Spleen (tissue), 11 donors: ENCODE results near the gene RAB3GAP1. TPM values are rescaled to one million over a fixed set of nuclear protein-coding genes. Genes with fewer than 3 reads are reported as not detected.

Experiments used
- DNase-seq: peaks from one replicate; pipeline ENCODE4 v3.0.0-alpha.2; 2020
- H3K27ac ChIP-seq, 8 donors: fragments of 200-600 bp; sonication (generic) in 7 of 8; 1 replicate in 4 of 8; 2 replicates in 4 of 8; pipeline versions ENCODE4 v1.5.0 to v1.8.0; 2016 to 2021; ENCODE audit warnings: inconsistent platforms in 4 of 8, mild to moderate bottlenecking in 4 of 8, moderate library complexity in 1 of 8
- H3K27me3 ChIP-seq, 7 donors: fragments of 200-600 bp; sonication (generic) in 6 of 7; replicated peaks in 1 of 7; 1 replicate in 4 of 7; 2 replicates in 3 of 7; pipeline versions ENCODE4 v1.5.0 to v1.8.0; 2016 to 2021; ENCODE audit warnings: inconsistent platforms in 3 of 7, mild to moderate bottlenecking in 1 of 7
- H3K36me3 ChIP-seq, 6 donors: fragments of 200-600 bp; sonication (generic) in 5 of 6; 1 replicate in 4 of 6; 2 replicates in 2 of 6; pipeline versions ENCODE4 v1.5.0 to v1.8.0; 2016 to 2021; ENCODE audit warnings: inconsistent platforms in 2 of 6
- H3K4me1 ChIP-seq, 6 donors: fragments of 200-600 bp; sonication (generic) in 5 of 6; 1 replicate in 3 of 6; 2 replicates in 3 of 6; pipeline versions ENCODE4 v1.5.0 to v1.8.0; 2016 to 2021; ENCODE audit warnings: inconsistent platforms in 3 of 6
- H3K4me3 ChIP-seq, 8 donors: fragments of 200-600 bp; sonication (generic) in 7 of 8; 1 replicate in 4 of 8; 2 replicates in 4 of 8; pipeline versions ENCODE4 v1.5.0 to v1.8.0; 2016 to 2021; ENCODE audit warnings: inconsistent platforms in 4 of 8, mild to moderate bottlenecking in 4 of 8, moderate library complexity in 2 of 8
- H3K9me3 ChIP-seq, 8 donors: fragments of 200-600 bp; sonication (generic) in 7 of 8; 1 replicate in 4 of 8; 2 replicates in 4 of 8; pipeline versions ENCODE4 v1.5.0 to v1.8.0; 2016 to 2021; ENCODE audit warnings: inconsistent platforms in 4 of 8
- POLR2A ChIP-seq, 3 donors: fragments of 450-650 bp; IDR thresholded peaks; one replicate each; pipeline ENCODE4 v1.5.1; 2017; ENCODE audit warnings: antibody characterized with exemption in 3 of 3, mild to moderate bottlenecking in 1 of 3
- POLR2AphosphoS5 ChIP-seq, 3 donors: sonication (generic); formaldehyde crosslinking; IDR thresholded peaks; one replicate each; pipeline ENCODE4 v1.5.1; 2017; ENCODE audit warnings: antibody characterized with exemption in 3 of 3
- WGBS, 5 donors: extraction: QIAGEN DNeasy Blood & Tissue Kit in 3 of 5; methylation state at CpG; one replicate each; pipeline versions ENCODE4 v1.1.5 to v1.1.7; 2013 to 2018; 5-methylcytosine and 5-hydroxymethylcytosine counted together
- intact Hi-C: fragments of 100-400 bp; cut with DNase I; formaldehyde crosslinking; loops from one replicate; pipeline ENCODE4 v1.15.0; 2023; ENCODE audit warnings: low total_unique reads
- polyA plus RNA-seq, 3 donors: library from polyadenylated mRNA; stranded (reverse); fragments of 200-250 nt; gene quantifications; one replicate each; pipeline ENCODE4 v1.2.1, GENCODE V29; 2013
- total RNA-seq, 7 donors: library from RNA; depleted of rRNA in 3 of 7; stranded (reverse); fragments of >200 nt in 3 of 7; fragmentation: NEBNext Ultra II Directional in 4 of 7; extraction: Animal tissue kit (Norgen Biotek cat#: 25700) in 4 of 7; gene quantifications; one replicate each; pipeline versions ENCODE4 v1.1.0 to v1.2.1, GENCODE V29; 2016 to 2021
- TF ChIP-seq, protein P1 (sequence below), 11 experiments: fragments of 200-600 bp in 7 of 11; fragments of 450-650 bp in 4 of 11; sonication (generic) in 4 of 11; IDR thresholded peaks in 8 of 11; conservative IDR thresholded peaks in 3 of 11; 1 replicate in 7 of 11; 2 replicates in 4 of 11; pipeline versions ENCODE4 v1.4.0 to v1.8.0; 2016 to 2021; ENCODE audit warnings: antibody characterized with exemption in 11 of 11, inconsistent platforms in 4 of 11, mild to moderate bottlenecking in 1 of 11
- donor health status: healthy with polysubstance abuse.
- donor health status: DM: no; HTN: no; CAD: no; lungs with moderate emphysema.
- donor health status: DM: no; HTN: no; CAD: no.
- donor health status: Bipolar disorder and iron deficiency.
- donor health status: healthy.
- donor health status: DM: no; HTN: no; CAD: no.
- donor health status: DM: yes; HTN: yes; CAD: no.

The RAB3GAP1 gene
- total and polyA plus RNA-seq, 10 donors = 11.2 to 49.5 (median 38.9) TPM

DNA sequence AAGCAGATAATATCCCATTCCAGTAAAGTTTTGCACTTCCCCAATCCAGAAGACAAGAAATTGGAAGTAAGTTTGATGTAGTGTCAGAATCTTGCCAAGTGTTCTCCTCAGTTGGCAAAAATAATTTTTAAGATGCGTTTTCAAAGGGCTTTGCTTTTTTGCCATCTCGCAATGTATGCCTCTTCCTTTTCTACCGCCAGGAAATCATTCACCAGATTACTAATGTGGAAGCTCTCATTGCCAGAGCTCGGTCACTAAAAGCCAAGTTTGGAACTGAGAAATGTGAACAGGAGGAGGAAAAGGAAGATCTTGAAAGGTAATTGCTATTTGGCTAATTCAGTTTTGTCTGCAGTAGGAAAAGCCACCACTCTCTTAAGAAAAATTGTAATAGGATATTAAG lies 110.7 kb downstream of the RAB3GAP1 start:
- DNase-seq = no peak
- TF ChIP-seq, protein P1, sequence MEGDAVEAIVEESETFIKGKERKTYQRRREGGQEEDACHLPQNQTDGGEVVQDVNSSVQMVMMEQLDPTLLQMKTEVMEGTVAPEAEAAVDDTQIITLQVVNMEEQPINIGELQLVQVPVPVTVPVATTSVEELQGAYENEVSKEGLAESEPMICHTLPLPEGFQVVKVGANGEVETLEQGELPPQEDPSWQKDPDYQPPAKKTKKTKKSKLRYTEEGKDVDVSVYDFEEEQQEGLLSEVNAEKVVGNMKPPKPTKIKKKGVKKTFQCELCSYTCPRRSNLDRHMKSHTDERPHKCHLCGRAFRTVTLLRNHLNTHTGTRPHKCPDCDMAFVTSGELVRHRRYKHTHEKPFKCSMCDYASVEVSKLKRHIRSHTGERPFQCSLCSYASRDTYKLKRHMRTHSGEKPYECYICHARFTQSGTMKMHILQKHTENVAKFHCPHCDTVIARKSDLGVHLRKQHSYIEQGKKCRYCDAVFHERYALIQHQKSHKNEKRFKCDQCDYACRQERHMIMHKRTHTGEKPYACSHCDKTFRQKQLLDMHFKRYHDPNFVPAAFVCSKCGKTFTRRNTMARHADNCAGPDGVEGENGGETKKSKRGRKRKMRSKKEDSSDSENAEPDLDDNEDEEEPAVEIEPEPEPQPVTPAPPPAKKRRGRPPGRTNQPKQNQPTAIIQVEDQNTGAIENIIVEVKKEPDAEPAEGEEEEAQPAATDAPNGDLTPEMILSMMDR (IDR thresholded peaks at IDR 0.05 in 8 of 11, conservative IDR thresholded peaks at IDR 0.05 in 3 of 11) = no peak
- no peak for TF ChIP-seq POLR2AphosphoS5 (IDR thresholded peaks at IDR 0.05)
- TF ChIP-seq POLR2A (IDR thresholded peaks at IDR 0.05) = no peak
- no peaks in the 10 kb centered on the region for H3K4me1 ChIP-seq
- no peaks in the 10 kb centered on the region for H3K9me3 ChIP-seq
- intact Hi-C loops = no loop called here
- H3K27ac ChIP-seq = peak overlapping the region in 1 of 8 donors; percentile 26
- H3K4me3 ChIP-seq = no peak overlapping the region
- 63 to 75% (median 70%) methylated on average over 4 of the region's 4 CpGs for WGBS, 5 donors
- H3K36me3 ChIP-seq = peaks cover 0 to 99% (median 49%) of the 10 kb centered on the region in 6 donors
- no peaks in the 10 kb centered on the region for H3K27me3 ChIP-seq

GRCh38 chr2:135163306-135163705 lies 111.2 kb downstream of the RAB3GAP1 start:
- Histone ChIP-seq H3K4me1 (no peaks in the 10 kb centered on the region), H3K4me3 (no peak overlapping the region), H3K36me3 (peaks cover 0 to 99% (median 51%) of the 10 kb centered on the region in 6 donors), H3K27me3 (no peaks in the 10 kb centered on the region), H3K27ac (peak overlapping the region in 1 of 8 donors; percentile 26), H3K9me3 (no peaks in the 10 kb centered on the region)
- TF ChIP-seq POLR2A (IDR thresholded peaks at IDR 0.05) (no peak), POLR2AphosphoS5 (IDR thresholded peaks at IDR 0.05) (no peak)
- TF ChIP-seq, protein P1 (IDR thresholded peaks at IDR 0.05 in 8 of 11, conservative IDR thresholded peaks at IDR 0.05 in 3 of 11) = no peak
- intact Hi-C loops = no loop called here
- 79 to 88% (median 85%) methylated on average over 2 of the region's 2 CpGs for WGBS, 5 donors
- DNase-seq = no peak

GRCh38 chr2:135163901-135164300 lies 111.8 kb downstream of the RAB3GAP1 start:
- no peaks in the 10 kb centered on the region for H3K4me1 ChIP-seq
- H3K9me3 ChIP-seq = no peaks in the 10 kb centered on the region
- H3K36me3 ChIP-seq = peaks cover 0 to 99% (median 54%) of the 10 kb centered on the region in 6 donors
- intact Hi-C loops = no loop called here
- WGBS, 5 donors = 93 to 96% (median 95%) methylated on average over 5 of the region's 5 CpGs
- TF ChIP-seq POLR2A (IDR thresholded peaks at IDR 0.05) (no peak), POLR2AphosphoS5 (IDR thresholded peaks at IDR 0.05) (no peak)
- TF ChIP-seq, protein P1 (IDR thresholded peaks at IDR 0.05 in 8 of 11, conservative IDR thresholded peaks at IDR 0.05 in 3 of 11) = no peak
- no peak overlapping the region for H3K4me3 ChIP-seq
- no peak for DNase-seq
- no peak overlapping the region for H3K27ac ChIP-seq
- H3K27me3 ChIP-seq = no peaks in the 10 kb centered on the region

- no peaks in the 10 kb centered on the region for H3K4me1 ChIP-seq
- peaks cover 0 to 99% (median 57%) of the 10 kb centered on the region in 6 donors for H3K36me3 ChIP-seq
- H3K9me3 ChIP-seq = no peaks in the 10 kb centered on the region
- TF ChIP-seq POLR2AphosphoS5 (IDR thresholded peaks at IDR 0.05) (no peak), POLR2A (IDR thresholded peaks at IDR 0.05) (no peak)
- TF ChIP-seq, protein P1 (IDR thresholded peaks at IDR 0.05 in 8 of 11, conservative IDR thresholded peaks at IDR 0.05 in 3 of 11) = no peak
- DNase-seq = no peak
- WGBS, 5 donors = 85 to 97% (median 92%) methylated on average over 3 of the region's 3 CpGs
- no peak overlapping the region for H3K4me3 ChIP-seq
- H3K27me3 ChIP-seq = no peaks in the 10 kb centered on the region
- intact Hi-C loops = no loop called here
- no peak overlapping the region for H3K27ac ChIP-seq
Observed at GRCh38 chr2:135164431-135164830, 112.3 kb downstream of the RAB3GAP1 start.
